NCI-H1092 treated with DMSO at 0.1 percent for 48 hours (cell line): Measurements from ENCODE around the gene RHOG.
"Not testable (repeated sequence)": the region's sequence is repeated elsewhere in the genome, so short reads cannot be mapped to it uniquely, and the experiment has no call there.

Source experiments
- DNase-seq: peaks from one replicate; lab custom pipeline; 2025; lab: John Stamatoyannopoulos, UW

Gene RHOG

GRCh38 chr11:3834349-3834663 is 6.5 kb downstream of the RHOG start:
- no peak for DNase-seq

- no peak for DNase-seq
Measured at GRCh38 chr11:3833449-3833848, 7.3 kb downstream of the RHOG start.

GRCh38 chr11:3832816-3833215 is 7.9 kb downstream of the RHOG start:
- no peak for DNase-seq

GRCh38 chr11:3831378-3832239 is 9.2 kb downstream of the RHOG start:
- DNase-seq = no peak

GRCh38 chr11:3830730-3831129 is 10.0 kb downstream of the RHOG start:
- DNase-seq = no peak

GRCh38 chr11:3830088-3830487 is 10.7 kb downstream of the RHOG start:
- DNase-seq = no peak

- DNase-seq = no peak
Measured at GRCh38 chr11:3827434-3828186, 13.1 kb downstream of the RHOG start.

GRCh38 chr11:3826721-3827120 is 14.0 kb downstream of the RHOG start:
- no peak for DNase-seq

- DNase-seq = no peak
Measured at GRCh38 chr11:3825473-3826154, 15.1 kb downstream of the RHOG start.

- DNase-seq = no peak
Measured at GRCh38 chr11:3824714-3825472, 15.9 kb downstream of the RHOG start.

- DNase-seq = no peak
Measured at GRCh38 chr11:3823762-3824506, 16.8 kb downstream of the RHOG start.

- no peak for DNase-seq
Measured at GRCh38 chr11:3823303-3823702, 17.5 kb downstream of the RHOG start.

- DNase-seq = no peak
Measured at GRCh38 chr11:3822312-3822711, 18.4 kb downstream of the RHOG start.

- DNase-seq = no peak
Measured at GRCh38 chr11:3820971-3821370, 19.8 kb downstream of the RHOG start.

GRCh38 chr11:3817181-3817800 is 23.5 kb downstream of the RHOG start:
- DNase-seq = no peak

GRCh38 chr11:3816673-3817072 is 24.1 kb downstream of the RHOG start:
- DNase-seq = no peak

GRCh38 chr11:3815845-3816244 is 24.9 kb downstream of the RHOG start:
- DNase-seq = no peak

GRCh38 chr11:3814832-3815231 is 25.9 kb downstream of the RHOG start:
- DNase-seq = not testable (repeated sequence)

GRCh38 chr11:3810951-3811350 is 29.8 kb downstream of the RHOG start:
- DNase-seq = no peak

GRCh38 chr11:3810446-3810845 is 30.3 kb downstream of the RHOG start:
- DNase-seq = no peak

- DNase-seq = no peak
Measured at GRCh38 chr11:3809624-3809928, 31.2 kb downstream of the RHOG start.
